GM23338 (cell line): Measurements from ENCODE around the gene EIF2B1.

Experiments used
- POLR2AphosphoS5 ChIP-seq: IDR thresholded peaks from 2 replicates; pipeline ENCODE4 v1.6.1; 2016; ENCODE audit warnings: antibody characterized with exemption, low read depth
- TF ChIP-seq, protein P1 (sequence below), 2 experiments: fragments of 200-600 bp in 1 of 2; sonication (generic) in 1 of 2; conservative IDR thresholded peaks; 2 replicates each; pipeline versions ENCODE4 v1.5.1 to v1.6.1; 2016 to 2017; ENCODE audit warnings: antibody characterized with exemption in 2 of 2, low read depth in 2 of 2, mild to moderate bottlenecking in 2 of 2, moderate library complexity in 1 of 2

DNA sequence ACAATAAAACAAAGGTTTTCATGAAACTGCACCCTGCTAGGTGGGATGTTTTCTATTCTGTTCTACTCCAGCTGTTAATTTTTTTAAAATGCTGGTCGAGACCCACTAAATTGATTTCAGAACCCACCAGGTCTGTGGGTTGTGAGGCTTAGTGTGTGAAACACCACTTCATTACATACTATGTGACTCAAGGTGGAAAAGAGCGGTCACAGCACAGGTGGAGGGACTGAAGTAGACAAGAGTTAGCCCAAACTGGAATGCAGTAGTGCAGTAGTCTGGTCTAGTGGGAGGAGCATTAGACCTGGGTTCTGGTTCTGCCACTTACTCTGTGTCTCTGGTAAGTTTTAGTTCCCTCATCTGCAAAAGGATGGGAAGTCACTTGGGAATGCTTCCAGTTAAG is 19.4 kb downstream of the EIF2B1 start:
- TF ChIP-seq POLR2AphosphoS5: no peak
- TF ChIP-seq, protein P1, sequence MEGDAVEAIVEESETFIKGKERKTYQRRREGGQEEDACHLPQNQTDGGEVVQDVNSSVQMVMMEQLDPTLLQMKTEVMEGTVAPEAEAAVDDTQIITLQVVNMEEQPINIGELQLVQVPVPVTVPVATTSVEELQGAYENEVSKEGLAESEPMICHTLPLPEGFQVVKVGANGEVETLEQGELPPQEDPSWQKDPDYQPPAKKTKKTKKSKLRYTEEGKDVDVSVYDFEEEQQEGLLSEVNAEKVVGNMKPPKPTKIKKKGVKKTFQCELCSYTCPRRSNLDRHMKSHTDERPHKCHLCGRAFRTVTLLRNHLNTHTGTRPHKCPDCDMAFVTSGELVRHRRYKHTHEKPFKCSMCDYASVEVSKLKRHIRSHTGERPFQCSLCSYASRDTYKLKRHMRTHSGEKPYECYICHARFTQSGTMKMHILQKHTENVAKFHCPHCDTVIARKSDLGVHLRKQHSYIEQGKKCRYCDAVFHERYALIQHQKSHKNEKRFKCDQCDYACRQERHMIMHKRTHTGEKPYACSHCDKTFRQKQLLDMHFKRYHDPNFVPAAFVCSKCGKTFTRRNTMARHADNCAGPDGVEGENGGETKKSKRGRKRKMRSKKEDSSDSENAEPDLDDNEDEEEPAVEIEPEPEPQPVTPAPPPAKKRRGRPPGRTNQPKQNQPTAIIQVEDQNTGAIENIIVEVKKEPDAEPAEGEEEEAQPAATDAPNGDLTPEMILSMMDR (conservative IDR thresholded peaks at IDR 0.05; ENCODE audit: low read depth in 2 of 2): no peak
